Hepatocyte (in vitro differentiated cells): ENCODE results near the gene MAX. TPM values are rescaled to one million over a fixed set of nuclear protein-coding genes. Genes with fewer than 3 reads are reported as not detected.
"Not testable (repeated sequence)": the region's sequence is repeated elsewhere in the genome, so short reads cannot be mapped to it uniquely, and the experiment has no call there.

Source experiments
- DNase-seq: peaks from one replicate; pipeline ENCODE4 v3.0.0-alpha.2; 2016; ENCODE audit warnings: low spot score
- H2AFZ ChIP-seq: fragments of 200-600 bp; sonication (generic); 2 replicates; pipeline ENCODE4 v1.6.0; 2016; ENCODE audit warnings: antibody characterized with exemption, mild to moderate bottlenecking
- H3K27ac ChIP-seq: fragments of 200-600 bp; sonication (generic); 2 replicates; pipeline ENCODE4 v1.5.1; 2016; ENCODE audit warnings: mild to moderate bottlenecking
- H3K27me3 ChIP-seq: fragments of 200-600 bp; sonication (generic); 2 replicates; pipeline ENCODE4 v1.6.1; 2016
- H3K36me3 ChIP-seq: fragments of 200-600 bp; sonication (generic); replicated peaks from 2 replicates; pipeline ENCODE4 v1.5.1; 2016; ENCODE audit warnings: low read depth; ENCODE audit not compliant: insufficient read depth
- H3K4me1 ChIP-seq: fragments of 200-600 bp; sonication (generic); 2 replicates; pipeline ENCODE4 v1.5.1; 2016; ENCODE audit warnings: mild to moderate bottlenecking, moderate library complexity; ENCODE audit not compliant: insufficient read depth
- H3K4me2 ChIP-seq: fragments of 200-600 bp; sonication (generic); 2 replicates; pipeline ENCODE4 v1.6.0; 2016
- H3K4me3 ChIP-seq: fragments of 200-600 bp; sonication (generic); 2 replicates; pipeline ENCODE4 v1.5.1; 2016; ENCODE audit warnings: mild to moderate bottlenecking
- H3K79me2 ChIP-seq: fragments of 200-600 bp; sonication (generic); 2 replicates; pipeline ENCODE4 v1.6.0; 2017; ENCODE audit warnings: mild to moderate bottlenecking
- H3K9me2 ChIP-seq: fragments of 200-600 bp; sonication (generic); replicated peaks from 2 replicates; pipeline ENCODE4 v1.6.0; 2017; ENCODE audit warnings: mild to moderate bottlenecking; ENCODE audit not compliant: insufficient read depth
- H3K9me3 ChIP-seq: fragments of 200-600 bp; sonication (generic); 2 replicates; pipeline ENCODE4 v1.5.1; 2016; ENCODE audit warnings: low read depth, mild to moderate bottlenecking
- H4K20me1 ChIP-seq: fragments of 200-600 bp; sonication (generic); 2 replicates; pipeline ENCODE4 v1.6.0; 2016; ENCODE audit warnings: mild to moderate bottlenecking; ENCODE audit not compliant: insufficient read depth, poor library complexity, severe bottlenecking
- EZH2 ChIP-seq: fragments of 200-600 bp; sonication (generic); IDR thresholded peaks from 2 replicates; pipeline ENCODE4 v1.6.1; 2016; ENCODE audit warnings: antibody characterized with exemption, mild to moderate bottlenecking, borderline replicate concordance
- EZH2phosphoT487 ChIP-seq: fragments of 200-600 bp; sonication (generic); IDR thresholded peaks from one replicate; pipeline ENCODE4 v1.6.1; 2018; ENCODE audit warnings: antibody characterized with exemption, mild to moderate bottlenecking, low read depth, moderate library complexity; ENCODE audit not compliant: unreplicated experiment, severe bottlenecking
- WGBS: methylation state at CpG from one replicate; pipeline ENCODE4 v1.1.6; 2016; ENCODE audit warnings: low lambda C conversion rate; ENCODE audit errors: missing lambda C conversion rate; 5-methylcytosine and 5-hydroxymethylcytosine counted together
- polyA plus RNA-seq: library from polyadenylated mRNA; unstranded; fragments of >200 nt; fragmentation: Nextera tagmentation; extraction: Ambion mirVana; gene quantifications from 2 replicates; pipeline ENCODE4 v1.2.1, GENCODE V29; 2016
- total RNA-seq: library from RNA; depleted of rRNA; stranded (reverse); fragments of >200 nt; gene quantifications from 2 replicates; pipeline ENCODE4 v1.2.3, GENCODE V29; 2014
- TF ChIP-seq, protein P1 (sequence below): fragments of 200-600 bp; sonication (generic); IDR thresholded peaks from 2 replicates; pipeline ENCODE4 v1.5.1; 2016; ENCODE audit warnings: antibody characterized with exemption, mild to moderate bottlenecking; ENCODE audit not compliant: poor library complexity

Gene MAX
- total and polyA plus RNA-seq, 2 experiments from 2014 or later = 53.5 to 86.5 TPM

DNA sequence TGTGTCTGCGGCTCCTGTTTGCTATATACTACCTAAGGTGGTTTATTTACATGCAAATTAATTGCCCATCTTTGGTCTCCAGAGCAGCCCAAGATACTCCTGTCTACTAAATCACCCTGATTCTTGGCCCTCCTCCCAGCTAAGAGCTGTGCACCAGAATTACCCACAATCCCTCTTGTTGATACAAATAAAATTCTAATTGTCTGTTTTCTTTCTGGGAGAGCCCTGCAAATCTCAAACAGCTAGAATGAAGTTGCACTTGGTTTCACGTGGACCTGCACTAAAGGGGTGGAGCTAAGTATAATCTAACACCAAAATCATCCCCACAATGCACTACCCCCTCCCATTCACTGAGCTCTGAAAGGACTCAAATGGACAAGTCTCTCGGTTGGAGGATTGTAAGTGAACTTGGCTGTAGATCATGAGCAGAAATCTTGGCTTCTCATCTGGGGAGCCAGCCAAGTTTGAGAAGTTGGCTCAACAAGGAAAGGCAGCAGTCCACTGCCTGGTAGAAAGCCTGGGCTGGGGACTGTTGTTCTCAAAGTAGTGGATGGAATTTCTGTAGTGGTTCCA, 6.6 kb downstream of the MAX start:
- Histone ChIP-seq H3K9me3 (no peaks in the 10 kb centered on the region), H3K36me3 (no peaks in the 10 kb centered on the region), H3K9me2 (no peaks in the 10 kb centered on the region), H3K4me3 (no peak overlapping the region), H3K4me1 (peaks cover 22% of the 10 kb centered on the region), H4K20me1 (peaks cover 12% of the 10 kb centered on the region), H3K27ac (peak overlapping the region; percentile 64), H3K4me2 (peak overlapping the region; percentile 54), H2AFZ (no peak overlapping the region), H3K27me3 (no peaks in the 10 kb centered on the region), H3K79me2 (peaks cover 64% of the 10 kb centered on the region)
- WGBS = 64% methylated on average over 3 of the region's 3 CpGs
- TF ChIP-seq EZH2phosphoT487 = no peak
- no peak for TF ChIP-seq EZH2
- TF ChIP-seq, protein P1, sequence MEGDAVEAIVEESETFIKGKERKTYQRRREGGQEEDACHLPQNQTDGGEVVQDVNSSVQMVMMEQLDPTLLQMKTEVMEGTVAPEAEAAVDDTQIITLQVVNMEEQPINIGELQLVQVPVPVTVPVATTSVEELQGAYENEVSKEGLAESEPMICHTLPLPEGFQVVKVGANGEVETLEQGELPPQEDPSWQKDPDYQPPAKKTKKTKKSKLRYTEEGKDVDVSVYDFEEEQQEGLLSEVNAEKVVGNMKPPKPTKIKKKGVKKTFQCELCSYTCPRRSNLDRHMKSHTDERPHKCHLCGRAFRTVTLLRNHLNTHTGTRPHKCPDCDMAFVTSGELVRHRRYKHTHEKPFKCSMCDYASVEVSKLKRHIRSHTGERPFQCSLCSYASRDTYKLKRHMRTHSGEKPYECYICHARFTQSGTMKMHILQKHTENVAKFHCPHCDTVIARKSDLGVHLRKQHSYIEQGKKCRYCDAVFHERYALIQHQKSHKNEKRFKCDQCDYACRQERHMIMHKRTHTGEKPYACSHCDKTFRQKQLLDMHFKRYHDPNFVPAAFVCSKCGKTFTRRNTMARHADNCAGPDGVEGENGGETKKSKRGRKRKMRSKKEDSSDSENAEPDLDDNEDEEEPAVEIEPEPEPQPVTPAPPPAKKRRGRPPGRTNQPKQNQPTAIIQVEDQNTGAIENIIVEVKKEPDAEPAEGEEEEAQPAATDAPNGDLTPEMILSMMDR = no peak
- peak; percentile 53 for DNase-seq

DNA sequence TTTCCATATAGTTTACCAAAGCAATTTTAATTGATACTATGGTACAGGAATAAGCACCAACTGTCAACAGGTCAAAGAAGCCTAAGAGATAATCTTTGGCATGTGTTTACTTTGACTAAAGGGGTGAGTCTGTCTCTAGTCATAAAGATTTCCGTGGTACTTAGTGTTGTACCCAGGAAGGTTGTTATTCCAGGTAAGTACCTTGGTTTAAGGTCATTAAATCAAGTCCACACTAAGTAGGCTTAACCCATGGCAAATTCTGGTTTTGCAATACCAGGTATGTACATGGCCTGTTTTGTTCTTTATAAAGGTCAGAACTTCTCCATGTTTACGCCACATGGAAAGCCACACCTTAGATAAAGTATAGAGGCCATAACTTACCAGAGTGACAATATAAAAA, 10.0 kb downstream of the MAX start:
- Histone ChIP-seq H2AFZ (no peak overlapping the region), H4K20me1 (peaks cover 12% of the 10 kb centered on the region), H3K27me3 (no peaks in the 10 kb centered on the region), H3K79me2 (peaks cover 52% of the 10 kb centered on the region), H3K9me2 (no peaks in the 10 kb centered on the region), H3K9me3 (peaks cover 5% of the 10 kb centered on the region), H3K36me3 (peaks cover 13% of the 10 kb centered on the region), H3K4me2 (no peak overlapping the region), H3K4me1 (peaks cover 22% of the 10 kb centered on the region), H3K27ac (peak overlapping the region; percentile 29), H3K4me3 (no peak overlapping the region)
- WGBS = 74% methylated on average over 2 of the region's 2 CpGs
- TF ChIP-seq, protein P1 = no peak
- no peak for DNase-seq

DNA sequence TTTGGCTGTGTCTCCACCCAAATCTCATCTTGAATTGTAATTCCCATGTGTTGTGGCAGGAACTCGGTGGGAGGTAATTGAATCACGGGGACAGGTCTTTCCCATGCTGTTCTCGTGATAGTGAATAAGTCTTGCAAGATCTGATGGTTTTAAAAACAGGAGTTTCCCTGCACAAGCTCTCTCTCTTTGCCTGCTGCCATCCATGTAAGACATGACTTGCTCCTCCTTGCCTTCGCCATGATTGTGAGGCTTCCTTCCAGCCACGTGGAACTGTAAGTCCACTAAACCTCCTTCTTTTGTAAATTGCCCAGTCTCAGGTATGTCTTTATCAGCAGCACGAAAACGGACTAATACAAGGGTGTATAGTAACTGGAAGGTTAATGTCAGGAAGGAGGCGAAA, 14.5 kb downstream of the MAX start:
- H3K36me3 ChIP-seq = peaks cover 13% of the 10 kb centered on the region

DNA sequence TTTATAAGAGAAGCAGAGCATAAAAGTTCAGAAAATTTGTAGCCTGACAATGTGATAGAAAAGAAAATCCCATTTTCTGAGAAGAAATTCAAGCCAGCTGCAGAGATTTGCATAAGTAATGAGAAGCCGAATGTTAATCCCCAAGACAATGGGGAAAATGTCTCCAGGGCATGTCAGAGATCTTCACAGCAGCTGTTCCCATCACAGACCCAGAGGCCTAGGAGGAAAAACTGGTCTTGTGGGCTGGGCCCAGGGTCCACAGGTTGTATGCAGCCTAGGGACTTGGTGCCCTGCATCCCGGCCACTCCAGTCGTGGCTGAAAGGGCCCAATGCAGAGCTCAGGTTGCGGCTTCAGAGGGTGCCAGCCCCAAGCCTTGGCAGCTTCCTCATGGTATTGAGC, 15.6 kb downstream of the MAX start:
- Histone ChIP-seq H3K36me3 (peaks cover 18% of the 10 kb centered on the region), H3K79me2 (peaks cover 62% of the 10 kb centered on the region)
- H3K27me3 ChIP-seq, H2AFZ ChIP-seq, H3K4me3 ChIP-seq, H3K4me2 ChIP-seq, H3K9me2 ChIP-seq, DNase-seq, H3K9me3 ChIP-seq, H3K4me1 ChIP-seq, H4K20me1 ChIP-seq, H3K27ac ChIP-seq: not testable (repeated sequence)
- WGBS = 95% methylated on average over 4 of the region's 4 CpGs

More for the DNA sequence above, 14.5 kb downstream of the MAX start:
- 94% methylated on average over 8 of the region's 8 CpGs for WGBS
- H3K9me2 ChIP-seq, H3K4me3 ChIP-seq, H3K27me3 ChIP-seq, DNase-seq, H3K9me3 ChIP-seq, H3K4me2 ChIP-seq, H2AFZ ChIP-seq, H3K4me1 ChIP-seq, H4K20me1 ChIP-seq, H3K27ac ChIP-seq: not testable (repeated sequence)
- peaks cover 55% of the 10 kb centered on the region for H3K79me2 ChIP-seq
